DND-41 (cell line): ENCODE data around the gene COL25A1.

Experiments used
- ATAC-seq: fragments of 200-7000 bp; cut with Tn5 transposase; 3 replicates; pipeline ENCODE4 v1.9.1; 2021; ENCODE audit warnings: low read depth; ENCODE audit not compliant: insufficient read depth
- DNase-seq: peaks from one replicate; pipeline ENCODE4 v3.0.0-alpha.2; 2020
- H2AFZ ChIP-seq: 2 replicates; pipeline ENCODE4 v1.6.0; 2012; ENCODE audit warnings: low read depth, low read length
- H3K27ac ChIP-seq: 2 replicates; pipeline ENCODE4 v1.5.1; 2012; ENCODE audit warnings: low read length, inconsistent platforms
- H3K27me3 ChIP-seq: fragments of 200-600 bp; sonication (generic); 2 replicates; pipeline ENCODE4 v1.6.0; 2012; ENCODE audit warnings: low read length, mild to moderate bottlenecking, inconsistent platforms; ENCODE audit not compliant: insufficient read depth, poor library complexity
- H3K36me3 ChIP-seq: 2 replicates; pipeline ENCODE4 v1.5.1; 2012; ENCODE audit warnings: low read length, inconsistent platforms; ENCODE audit not compliant: insufficient read depth
- H3K4me1 ChIP-seq: 2 replicates; pipeline ENCODE4 v1.5.1; 2012; ENCODE audit warnings: mild to moderate bottlenecking, low read length; ENCODE audit not compliant: insufficient read depth
- H3K4me2 ChIP-seq: 2 replicates; pipeline ENCODE4 v1.6.0; 2012; ENCODE audit warnings: mild to moderate bottlenecking, moderate library complexity, low read length, inconsistent platforms; ENCODE audit not compliant: insufficient read depth
- H3K4me3 ChIP-seq, 2 experiments: fragments of 200-600 bp in 1 of 2; shearing (Covaris generic) in 1 of 2; 2 replicates each; pipeline ENCODE4 v1.5.1; 2012 to 2016; ENCODE audit warnings: inconsistent platforms in 2 of 2, low read length in 2 of 2, mild to moderate bottlenecking in 2 of 2, low read depth in 1 of 2, moderate library complexity in 1 of 2
- H3K79me2 ChIP-seq: 2 replicates; pipeline ENCODE4 v1.6.0; 2012; ENCODE audit warnings: low read length, inconsistent platforms; ENCODE audit not compliant: insufficient read depth
- H3K9ac ChIP-seq: 2 replicates; pipeline ENCODE4 v1.6.0; 2012; ENCODE audit warnings: low read depth, mild to moderate bottlenecking, inconsistent platforms, low read length, moderate library complexity
- H3K9me3 ChIP-seq: 2 replicates; pipeline ENCODE4 v1.5.1; 2012; ENCODE audit warnings: low read length, moderate library complexity, mild to moderate bottlenecking, inconsistent platforms; ENCODE audit not compliant: insufficient read depth, severe bottlenecking
- H4K20me1 ChIP-seq: 2 replicates; pipeline ENCODE4 v1.6.0; 2012; ENCODE audit warnings: low read length; ENCODE audit not compliant: insufficient read depth
- EZH2 ChIP-seq: IDR thresholded peaks from 3 replicates; pipeline ENCODE4 v1.6.1; 2012; ENCODE audit warnings: borderline replicate concordance, low read depth, mild to moderate bottlenecking, moderate library complexity, low read length, inconsistent platforms; ENCODE audit not compliant: severe bottlenecking
- TF ChIP-seq, protein P1 (sequence below): IDR thresholded peaks from 2 replicates; pipeline ENCODE4 v1.5.1; 2012; ENCODE audit warnings: borderline replicate concordance, low read length, moderate library complexity, mild to moderate bottlenecking; ENCODE audit not compliant: poor library complexity, severe bottlenecking; ENCODE audit errors: extremely low read depth

The COL25A1 gene

GRCh38 chr4:108794136-108794535 lies 508.3 kb downstream of the COL25A1 start:
- Histone ChIP-seq H3K4me1 (no peaks in the 10 kb centered on the region), H3K4me2 (no peak overlapping the region), H3K79me2 (no peaks in the 10 kb centered on the region), H2AFZ (no peak overlapping the region), H3K4me3 (no peak overlapping the region), H3K9me3 (no peaks in the 10 kb centered on the region), H3K27ac (no peak overlapping the region), H3K9ac (no peak overlapping the region), H3K36me3 (no peaks in the 10 kb centered on the region), H4K20me1 (no peaks in the 10 kb centered on the region), H3K27me3 (no peaks in the 10 kb centered on the region)
- TF ChIP-seq, protein P1, sequence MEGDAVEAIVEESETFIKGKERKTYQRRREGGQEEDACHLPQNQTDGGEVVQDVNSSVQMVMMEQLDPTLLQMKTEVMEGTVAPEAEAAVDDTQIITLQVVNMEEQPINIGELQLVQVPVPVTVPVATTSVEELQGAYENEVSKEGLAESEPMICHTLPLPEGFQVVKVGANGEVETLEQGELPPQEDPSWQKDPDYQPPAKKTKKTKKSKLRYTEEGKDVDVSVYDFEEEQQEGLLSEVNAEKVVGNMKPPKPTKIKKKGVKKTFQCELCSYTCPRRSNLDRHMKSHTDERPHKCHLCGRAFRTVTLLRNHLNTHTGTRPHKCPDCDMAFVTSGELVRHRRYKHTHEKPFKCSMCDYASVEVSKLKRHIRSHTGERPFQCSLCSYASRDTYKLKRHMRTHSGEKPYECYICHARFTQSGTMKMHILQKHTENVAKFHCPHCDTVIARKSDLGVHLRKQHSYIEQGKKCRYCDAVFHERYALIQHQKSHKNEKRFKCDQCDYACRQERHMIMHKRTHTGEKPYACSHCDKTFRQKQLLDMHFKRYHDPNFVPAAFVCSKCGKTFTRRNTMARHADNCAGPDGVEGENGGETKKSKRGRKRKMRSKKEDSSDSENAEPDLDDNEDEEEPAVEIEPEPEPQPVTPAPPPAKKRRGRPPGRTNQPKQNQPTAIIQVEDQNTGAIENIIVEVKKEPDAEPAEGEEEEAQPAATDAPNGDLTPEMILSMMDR = no peak
- no peak for TF ChIP-seq EZH2
- DNase-seq (no peak), ATAC-seq (no peak)

GRCh38 chr4:108793415-108793814 lies 509.0 kb downstream of the COL25A1 start:
- no peak overlapping the region for H3K27ac ChIP-seq
- no peak for TF ChIP-seq EZH2
- TF ChIP-seq, protein P1 = no peak
- no peaks in the 10 kb centered on the region for H3K27me3 ChIP-seq
- no peaks in the 10 kb centered on the region for H4K20me1 ChIP-seq
- H2AFZ ChIP-seq = no peak overlapping the region
- DNase-seq = no peak
- no peaks in the 10 kb centered on the region for H3K9me3 ChIP-seq
- H3K4me3 ChIP-seq = no peak overlapping the region
- no peak overlapping the region for H3K4me2 ChIP-seq
- no peaks in the 10 kb centered on the region for H3K4me1 ChIP-seq
- H3K36me3 ChIP-seq = no peaks in the 10 kb centered on the region
- no peaks in the 10 kb centered on the region for H3K79me2 ChIP-seq
- H3K9ac ChIP-seq = no peak overlapping the region
- ATAC-seq = no peak

GRCh38 chr4:108788731-108789130 lies 513.7 kb downstream of the COL25A1 start:
- no peak overlapping the region for H3K27ac ChIP-seq
- H3K27me3 ChIP-seq = no peaks in the 10 kb centered on the region
- H3K9me3 ChIP-seq = no peaks in the 10 kb centered on the region
- no peaks in the 10 kb centered on the region for H3K36me3 ChIP-seq
- no peaks in the 10 kb centered on the region for H3K4me1 ChIP-seq
- H4K20me1 ChIP-seq = no peaks in the 10 kb centered on the region
- no peak overlapping the region for H3K4me3 ChIP-seq
- no peak overlapping the region for H2AFZ ChIP-seq
- ATAC-seq (no peak), DNase-seq (no peak)
- TF ChIP-seq EZH2 = no peak
- no peaks in the 10 kb centered on the region for H3K79me2 ChIP-seq
- no peak overlapping the region for H3K9ac ChIP-seq
- H3K4me2 ChIP-seq = no peak overlapping the region

- Histone ChIP-seq H4K20me1 (no peaks in the 10 kb centered on the region), H3K9ac (no peak overlapping the region), H2AFZ (no peak overlapping the region), H3K79me2 (no peaks in the 10 kb centered on the region), H3K4me3 (no peak overlapping the region), H3K4me1 (no peaks in the 10 kb centered on the region), H3K27me3 (no peaks in the 10 kb centered on the region), H3K9me3 (no peaks in the 10 kb centered on the region), H3K4me2 (no peak overlapping the region), H3K36me3 (no peaks in the 10 kb centered on the region), H3K27ac (no peak overlapping the region)
- TF ChIP-seq, protein P1 = no peak
- no peak for TF ChIP-seq EZH2
- DNase-seq (no peak), ATAC-seq (no peak)
These were observed 514.7 kb downstream of the COL25A1 start for GRCh38 chr4:108787724-108788123.
